HepG2 (cell line): ENCODE results near the gene CREG2.

Experiments used
- ADNP ChIP-seq: sonication (generic); formaldehyde crosslinking; IDR thresholded peaks from 2 replicates; pipeline ENCODE4 v1.4.0; 2020; ENCODE audit warnings: missing genetic modification reagents
- CREM ChIP-seq, 2 experiments: sonication (generic) in 1 of 2; formaldehyde crosslinking in 1 of 2; IDR thresholded peaks; 2 replicates each; pipeline versions ENCODE4 v1.4.0 to v1.6.1; 2016 to 2020; ENCODE audit warnings: antibody characterized with exemption in 1 of 2, mild to moderate bottlenecking in 1 of 2, missing genetic modification reagents in 1 of 2
- CTCF ChIP-seq: sonication (generic); formaldehyde crosslinking; IDR thresholded peaks from 2 replicates; pipeline ENCODE4 v1.5.0; 2020; ENCODE audit warnings: mild to moderate bottlenecking, missing genetic modification reagents, moderate library complexity
- EZH2 ChIP-seq: conservative IDR thresholded peaks from 2 replicates; pipeline ENCODE4 v1.6.1; 2012; ENCODE audit warnings: mild to moderate bottlenecking, low read depth, low read length, moderate library complexity
- GATAD2A ChIP-seq: IDR thresholded peaks from 2 replicates; pipeline ENCODE4 v1.6.1; 2016
- JUND ChIP-seq: sonication (generic); formaldehyde crosslinking; IDR thresholded peaks from 2 replicates; pipeline ENCODE4 v1.8.0; 2022; ENCODE audit warnings: mild to moderate bottlenecking, missing genetic modification reagents
- TEAD2 ChIP-seq: sonication (generic); formaldehyde crosslinking; IDR thresholded peaks from 2 replicates; pipeline ENCODE4 v1.9.0; 2021; ENCODE audit warnings: missing genetic modification reagents
- ZBTB49 ChIP-seq: sonication (generic); formaldehyde crosslinking; IDR thresholded peaks from 2 replicates; pipeline ENCODE4 v1.4.0; 2020; ENCODE audit warnings: missing genetic modification reagents, borderline replicate concordance
- ZNF274 ChIP-seq: sonication (generic); formaldehyde crosslinking; IDR thresholded peaks from 2 replicates; pipeline ENCODE4 v1.5.1; 2020; ENCODE audit warnings: mild to moderate bottlenecking, missing genetic modification reagents
- ZNF567 ChIP-seq: sonication (generic); formaldehyde crosslinking; IDR thresholded peaks from 2 replicates; pipeline ENCODE4 v1.8.1; 2023; ENCODE audit warnings: mild to moderate bottlenecking, missing genetic modification reagents, borderline replicate concordance

DNA sequence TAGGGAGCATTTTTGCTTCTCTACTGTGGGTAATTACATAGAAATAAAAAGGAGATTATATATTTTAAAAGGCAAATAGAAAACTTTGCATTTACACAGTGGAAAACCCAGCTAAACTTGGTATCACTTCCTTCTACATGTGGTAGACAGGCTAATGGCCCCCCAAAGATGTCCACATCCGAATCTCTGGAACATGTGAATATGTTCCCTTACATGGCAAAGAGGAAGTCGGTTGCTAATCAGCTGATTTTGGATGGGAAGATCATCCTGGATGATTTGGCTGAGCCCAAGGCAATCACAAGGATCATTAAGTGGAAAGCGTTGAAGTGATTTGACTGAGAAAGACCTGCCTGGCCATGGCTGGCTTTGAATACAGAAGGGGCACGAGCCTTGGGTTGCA, 26.2 kb downstream of the CREG2 start:
- TF ChIP-seq CREM (IDR thresholded peaks at IDR 0.05): no peak
- TF ChIP-seq CREM (CRISPR knock-in tag; IDR thresholded peaks at IDR 0.05): no peak
- TF ChIP-seq ZNF274 (CRISPR knock-in tag): no peak
- TF ChIP-seq JUND (CRISPR knock-in tag): no peak
- no peak for TF ChIP-seq EZH2
- no peak for TF ChIP-seq ZNF567 (CRISPR knock-in tag)
- TF ChIP-seq CTCF: no peak
- no peak for TF ChIP-seq ADNP
- TF ChIP-seq GATAD2A (CRISPR knock-in tag): no peak
- no peak for TF ChIP-seq ZBTB49
- no peak for TF ChIP-seq TEAD2
